OCI-M2 (cell line): ENCODE results near the gene SMAD6.
"Not testable (repeated sequence)": the region's sequence is repeated elsewhere in the genome, so short reads cannot be mapped to it uniquely, and the experiment has no call there.

Experiments
- DNase-seq: peaks from one replicate; lab custom pipeline; 2025; ENCODE audit not compliant: unreplicated experiment; lab: John Stamatoyannopoulos, UW

SMAD6 gene

GRCh38 chr15:66757030-66757429, 55.0 kb downstream of the SMAD6 start:
- no peak for DNase-seq

- no peak for DNase-seq
Measured at GRCh38 chr15:66757521-66757920, 55.5 kb downstream of the SMAD6 start.

GRCh38 chr15:66758217-66758616, 56.2 kb downstream of the SMAD6 start:
- DNase-seq = not testable (repeated sequence)

- DNase-seq = no peak
Measured at GRCh38 chr15:66758844-66759243, 56.8 kb downstream of the SMAD6 start.

- DNase-seq = no peak
Measured at GRCh38 chr15:66760097-66760967, 58.3 kb downstream of the SMAD6 start.

- no peak for DNase-seq
Measured at GRCh38 chr15:66760968-66761725, 59.1 kb downstream of the SMAD6 start.

GRCh38 chr15:66761726-66762595, 59.9 kb downstream of the SMAD6 start:
- no peak for DNase-seq

GRCh38 chr15:66763186-66764071, 61.4 kb downstream of the SMAD6 start:
- DNase-seq = no peak

- DNase-seq = no peak
Measured at GRCh38 chr15:66764072-66764786, 62.2 kb downstream of the SMAD6 start.

- no peak for DNase-seq
Measured at GRCh38 chr15:66765478-66766281, 63.6 kb downstream of the SMAD6 start.

- no peak for DNase-seq
Measured at GRCh38 chr15:66766282-66767230, 64.5 kb downstream of the SMAD6 start.

GRCh38 chr15:66767240-66767659, 65.2 kb downstream of the SMAD6 start:
- DNase-seq = no peak

- DNase-seq = no peak
Measured at GRCh38 chr15:66768987-66769386, 67.0 kb downstream of the SMAD6 start.

GRCh38 chr15:66770518-66771350, 68.7 kb downstream of the SMAD6 start:
- no peak for DNase-seq

GRCh38 chr15:66771351-66771650, 69.3 kb downstream of the SMAD6 start:
- no peak for DNase-seq

- DNase-seq = no peak
Measured at GRCh38 chr15:66772604-66773128, 70.6 kb downstream of the SMAD6 start.
